HL-60 (cell line): ENCODE data around the gene GYG2.
A peak's percentile ranks its signal among the peaks of the same experiment; 100 is the strongest.
"Not testable (repeated sequence)": the region's sequence is repeated elsewhere in the genome, so short reads cannot be mapped to it uniquely, and the experiment has no call there.

Source experiments
- DNase-seq, 2 experiments: peaks; one replicate each; pipeline ENCODE4 v3.0.0-alpha.2; 2010 to 2020; ENCODE audit warnings: low read depth in 1 of 2, low spot score in 1 of 2
- H3K27ac ChIP-seq: fragments of 250-450 bp; sonication (Bioruptor Pico); replicated peaks from 2 replicates; pipeline ENCODE4 v1.5.1; 2020; ENCODE audit warnings: mild to moderate bottlenecking, moderate library complexity
- H3K27me3 ChIP-seq: fragments of 250-450 bp; sonication (Bioruptor Pico); 2 replicates; pipeline ENCODE4 v1.5.1; 2021; ENCODE audit warnings: mild to moderate bottlenecking, moderate library complexity; ENCODE audit not compliant: insufficient read depth, poor library complexity, severe bottlenecking
- H3K4me3 ChIP-seq: replicated peaks from 2 replicates; pipeline ENCODE4 v1.5.1; 2011; ENCODE audit warnings: mild to moderate bottlenecking, control low read depth, low read length; ENCODE audit not compliant: insufficient read depth
- CTCF ChIP-seq: IDR thresholded peaks from one replicate; pipeline ENCODE4 v1.5.1; 2011; ENCODE audit warnings: low read length, control low read depth, inconsistent platforms; ENCODE audit not compliant: insufficient read depth
- GABPA ChIP-seq: IDR thresholded peaks from 2 replicates; pipeline ENCODE4 v1.6.1; 2012; ENCODE audit warnings: low read depth
- POLR2AphosphoS5 ChIP-seq: IDR thresholded peaks from 2 replicates; pipeline ENCODE4 v1.6.1; 2012; ENCODE audit warnings: low read depth
- REST ChIP-seq: IDR thresholded peaks from 2 replicates; pipeline ENCODE4 v1.6.1; 2012; ENCODE audit warnings: low read depth; ENCODE audit not compliant: insufficient replicate concordance
- SPI1 ChIP-seq: IDR thresholded peaks from 2 replicates; pipeline ENCODE4 v1.6.1; 2012; ENCODE audit warnings: low read depth, mild to moderate bottlenecking, borderline replicate concordance

The GYG2 gene

GRCh38 chrX:2883770-2884169 lies 55.0 kb downstream of the GYG2 start:
- Histone ChIP-seq H3K4me3 (no peak overlapping the region), H3K27me3 (no peaks in the 10 kb centered on the region), H3K27ac (no peak overlapping the region)
- DNase-seq, result no peak
- TF ChIP-seq GABPA (no peak), REST (no peak), CTCF (no peak), SPI1 (no peak), POLR2AphosphoS5 (no peak)

GRCh38 chrX:2888309-2888708 lies 59.6 kb downstream of the GYG2 start:
- no peak for TF ChIP-seq SPI1
- TF ChIP-seq POLR2AphosphoS5, result no peak
- TF ChIP-seq REST, result no peak
- no peak for TF ChIP-seq GABPA
- TF ChIP-seq CTCF, result no peak
- Histone ChIP-seq H3K27me3 (no peaks in the 10 kb centered on the region), H3K4me3 (no peak overlapping the region), H3K27ac (peak overlapping the region; percentile 57)
- peak; percentile 27 to 57 for DNase-seq

GRCh38 chrX:2889045-2889605 lies 60.4 kb downstream of the GYG2 start:
- H3K27ac ChIP-seq, result peak overlapping the region; percentile 57
- H3K27me3 ChIP-seq, result no peaks in the 10 kb centered on the region
- TF ChIP-seq SPI1, result no peak
- TF ChIP-seq GABPA, result no peak
- TF ChIP-seq POLR2AphosphoS5, result no peak
- no peak for TF ChIP-seq CTCF
- TF ChIP-seq REST, result no peak
- no peak for DNase-seq
- H3K4me3 ChIP-seq, result no peak overlapping the region

GRCh38 chrX:2889706-2890490 lies 61.2 kb downstream of the GYG2 start:
- not testable (repeated sequence) for H3K27me3 ChIP-seq, DNase-seq, H3K4me3 ChIP-seq
- H3K27ac ChIP-seq, result peak overlapping the region; percentile 57

- H3K4me3 ChIP-seq, H3K27me3 ChIP-seq, DNase-seq, H3K27ac ChIP-seq: not testable (repeated sequence)
Observed at GRCh38 chrX:2890536-2891460, 62.1 kb downstream of the GYG2 start.
